NOMO-1 treated with dmso at 0.1 percent for 144 hours (cell line): Measurements from ENCODE around the gene SHISA3.
"Not testable (repeated sequence)": the region's sequence is repeated elsewhere in the genome, so short reads cannot be mapped to it uniquely, and the experiment has no call there.

Experiments
- DNase-seq: peaks from one replicate; lab custom pipeline; 2025; ENCODE audit not compliant: unreplicated experiment; lab: John Stamatoyannopoulos, UW

SHISA3 gene

GRCh38 chr4:42396752-42397634 is at the start of gene SHISA3:
Gene SHISA3 (plus strand): TSS chr4:42397488. CDS start chr4:42398057, 569 bp downstream.
- DNase-seq = peak; percentile 62

- DNase-seq = no peak
Observed at GRCh38 chr4:42348247-42348646, 49.0 kb upstream of the SHISA3 start.

GRCh38 chr4:42348692-42349091 is 48.6 kb upstream of the SHISA3 start:
- DNase-seq = no peak

- DNase-seq = no peak
Observed at GRCh38 chr4:42350611-42351182, 46.6 kb upstream of the SHISA3 start.

GRCh38 chr4:42352049-42352448 is 45.2 kb upstream of the SHISA3 start:
- DNase-seq = no peak

GRCh38 chr4:42357325-42357724 is 40.0 kb upstream of the SHISA3 start:
- no peak for DNase-seq

GRCh38 chr4:42359711-42360110 is 37.6 kb upstream of the SHISA3 start:
- no peak for DNase-seq

- no peak for DNase-seq
Observed at GRCh38 chr4:42360256-42360669, 37.0 kb upstream of the SHISA3 start.

- no peak for DNase-seq
Observed at GRCh38 chr4:42361456-42361855, 35.8 kb upstream of the SHISA3 start.

GRCh38 chr4:42362591-42362990 is 34.7 kb upstream of the SHISA3 start:
- no peak for DNase-seq

GRCh38 chr4:42363614-42364013 is 33.7 kb upstream of the SHISA3 start:
- DNase-seq = no peak

GRCh38 chr4:42364266-42365053 is 32.8 kb upstream of the SHISA3 start:
- no peak for DNase-seq

GRCh38 chr4:42366959-42367358 is 30.3 kb upstream of the SHISA3 start:
- DNase-seq = no peak

GRCh38 chr4:42369489-42369888 is 27.8 kb upstream of the SHISA3 start:
- no peak for DNase-seq

GRCh38 chr4:42371305-42372252 is 25.7 kb upstream of the SHISA3 start:
- DNase-seq = no peak

GRCh38 chr4:42372303-42372702 is 25.0 kb upstream of the SHISA3 start:
- not testable (repeated sequence) for DNase-seq

GRCh38 chr4:42377497-42377896 is 19.8 kb upstream of the SHISA3 start:
- DNase-seq = no peak

- DNase-seq = no peak
Observed at GRCh38 chr4:42381666-42382065, 15.6 kb upstream of the SHISA3 start.

- no peak for DNase-seq
Observed at GRCh38 chr4:42385516-42385915, 11.8 kb upstream of the SHISA3 start.

GRCh38 chr4:42390622-42391354 is 6.5 kb upstream of the SHISA3 start:
- no peak for DNase-seq
